K562 (cell line): Measurements from ENCODE around the gene NDUFB5. TPM values are rescaled to one million over a fixed set of nuclear protein-coding genes. Genes with fewer than 3 reads are reported as not detected.

Experiments
- CTBP1 ChIP-seq: fragments of 450-650 bp; IDR thresholded peaks from 2 replicates; pipeline ENCODE4 v1.6.1; 2016; ENCODE audit warnings: borderline replicate concordance
- MEF2A ChIP-seq: IDR thresholded peaks from 2 replicates; pipeline ENCODE4 v1.6.1; 2011; ENCODE audit warnings: low read depth, mild to moderate bottlenecking, low read length, moderate library complexity; ENCODE audit not compliant: control insufficient read depth
- ZNF224 ChIP-seq: sonication (generic); formaldehyde crosslinking; IDR thresholded peaks from 2 replicates; pipeline ENCODE4 v1.8.0; 2022; ENCODE audit warnings: mild to moderate bottlenecking, missing genetic modification reagents
- polyA plus RNA-seq, 8 experiments: library from polyadenylated mRNA; depleted of rRNA in 4 of 8; stranded (reverse) in 5 of 8; unstranded in 3 of 8; fragments of >200 nt; fragmentation: Nextera tagmentation in 2 of 8; fragmentation: Illumina TruSeq in 1 of 8; extraction: Ambion mirVana in 2 of 8; extraction: Trizol in 1 of 8; gene quantifications; 2 replicates each; pipeline versions ENCODE4 v1.2.1 to v1.2.3, GENCODE V29; 2011 to 2014; ENCODE audit warnings: inconsistent platforms in 1 of 8, missing spikeins in 1 of 8
- total RNA-seq, 7 experiments: library from RNA; depleted of rRNA in 6 of 7; stranded (reverse); fragments of >200 nt in 6 of 7; fragmentation: Illumina TruSeq in 2 of 7; extraction: Trizol in 2 of 7; gene quantifications; 2 replicates each; pipeline versions ENCODE4 v1.2.1 to v1.2.3, GENCODE V29; 2011 to 2021; ENCODE audit warnings: low replicate concordance in 1 of 7
- TF ChIP-seq, protein P1 (sequence below): fragments of 450-650 bp; IDR thresholded peaks from 2 replicates; pipeline ENCODE4 v1.7.0; 2016; ENCODE audit warnings: borderline replicate concordance
- TF ChIP-seq, protein P2 (sequence below): sonication (generic); formaldehyde crosslinking; IDR thresholded peaks from 2 replicates; pipeline ENCODE4 v1.8.0; 2023; ENCODE audit warnings: mild to moderate bottlenecking, missing genetic modification reagents
- TF ChIP-seq, protein P3 (sequence below), 2 experiments: fragments of 450-650 bp; IDR thresholded peaks; 2 replicates each; pipeline ENCODE4 v1.6.1; 2018; ENCODE audit warnings: mild to moderate bottlenecking in 2 of 2, low read depth in 1 of 2; ENCODE audit not compliant: partially characterized antibody in 2 of 2
- TF ChIP-seq, protein P4 (sequence below): IDR thresholded peaks from 2 replicates; pipeline ENCODE4 v1.6.1; 2011; ENCODE audit warnings: borderline replicate concordance, low read depth, mild to moderate bottlenecking, moderate library complexity, low read length; ENCODE audit not compliant: insufficient read depth, poor library complexity, severe bottlenecking
- TF ChIP-seq, protein P5 (sequence below): fragments of 250-450 bp; sonication (Bioruptor Pico); IDR thresholded peaks from 2 replicates; pipeline ENCODE4 v1.5.0; 2020; ENCODE audit warnings: mild to moderate bottlenecking, borderline replicate concordance
- TF ChIP-seq, protein P6 (sequence below): fragments of 450-650 bp; IDR thresholded peaks from 2 replicates; pipeline ENCODE4 v1.6.1; 2016

NDUFB5 gene
- total and polyA plus RNA-seq, 9 of the 15 experiments (the other 6 are each of a cell fraction or from before 2014, with no cell fraction given): 128 to 466 (median 176) TPM

DNA sequence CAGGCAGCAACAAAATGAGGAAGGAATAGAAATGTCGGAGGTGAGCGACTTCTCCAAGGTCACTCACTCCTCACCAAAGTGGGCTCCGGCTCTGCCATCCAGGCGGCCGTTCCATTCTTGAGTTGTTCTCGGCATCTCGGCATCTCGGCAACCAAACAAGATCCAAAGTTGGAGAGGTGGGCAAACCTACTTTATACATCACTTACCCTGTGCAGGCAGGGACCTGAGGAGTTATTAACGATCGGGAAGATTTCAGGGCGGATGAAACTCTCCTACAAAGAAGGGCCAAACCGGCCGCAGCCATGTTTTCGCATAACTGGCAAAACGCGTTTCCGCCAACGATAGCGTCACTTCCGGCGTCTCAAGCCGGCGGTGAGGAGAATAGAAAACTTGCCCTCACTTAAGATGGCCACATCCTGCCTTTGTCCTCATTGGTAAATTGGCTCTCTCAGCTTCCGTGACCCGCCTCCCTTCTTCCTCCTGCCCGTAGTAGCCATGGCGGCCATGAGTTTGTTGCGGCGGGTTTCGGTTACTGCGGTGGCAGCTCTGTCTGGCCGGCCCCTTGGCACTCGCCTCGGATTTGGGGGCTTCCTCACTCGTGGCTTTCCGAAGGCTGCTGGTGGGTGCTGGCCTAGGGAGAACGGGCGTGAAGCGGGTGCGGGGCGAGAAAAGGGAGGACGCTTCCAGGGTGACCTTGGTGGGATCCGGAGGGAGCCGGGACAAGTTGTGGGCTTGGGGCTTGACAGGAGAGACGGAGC, at the start of gene NDUFB5, which contains the start of gene MRPL47 (continued):
- TF ChIP-seq, protein P1, sequence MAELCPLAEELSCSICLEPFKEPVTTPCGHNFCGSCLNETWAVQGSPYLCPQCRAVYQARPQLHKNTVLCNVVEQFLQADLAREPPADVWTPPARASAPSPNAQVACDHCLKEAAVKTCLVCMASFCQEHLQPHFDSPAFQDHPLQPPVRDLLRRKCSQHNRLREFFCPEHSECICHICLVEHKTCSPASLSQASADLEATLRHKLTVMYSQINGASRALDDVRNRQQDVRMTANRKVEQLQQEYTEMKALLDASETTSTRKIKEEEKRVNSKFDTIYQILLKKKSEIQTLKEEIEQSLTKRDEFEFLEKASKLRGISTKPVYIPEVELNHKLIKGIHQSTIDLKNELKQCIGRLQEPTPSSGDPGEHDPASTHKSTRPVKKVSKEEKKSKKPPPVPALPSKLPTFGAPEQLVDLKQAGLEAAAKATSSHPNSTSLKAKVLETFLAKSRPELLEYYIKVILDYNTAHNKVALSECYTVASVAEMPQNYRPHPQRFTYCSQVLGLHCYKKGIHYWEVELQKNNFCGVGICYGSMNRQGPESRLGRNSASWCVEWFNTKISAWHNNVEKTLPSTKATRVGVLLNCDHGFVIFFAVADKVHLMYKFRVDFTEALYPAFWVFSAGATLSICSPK: no peak
- TF ChIP-seq, protein P2, sequence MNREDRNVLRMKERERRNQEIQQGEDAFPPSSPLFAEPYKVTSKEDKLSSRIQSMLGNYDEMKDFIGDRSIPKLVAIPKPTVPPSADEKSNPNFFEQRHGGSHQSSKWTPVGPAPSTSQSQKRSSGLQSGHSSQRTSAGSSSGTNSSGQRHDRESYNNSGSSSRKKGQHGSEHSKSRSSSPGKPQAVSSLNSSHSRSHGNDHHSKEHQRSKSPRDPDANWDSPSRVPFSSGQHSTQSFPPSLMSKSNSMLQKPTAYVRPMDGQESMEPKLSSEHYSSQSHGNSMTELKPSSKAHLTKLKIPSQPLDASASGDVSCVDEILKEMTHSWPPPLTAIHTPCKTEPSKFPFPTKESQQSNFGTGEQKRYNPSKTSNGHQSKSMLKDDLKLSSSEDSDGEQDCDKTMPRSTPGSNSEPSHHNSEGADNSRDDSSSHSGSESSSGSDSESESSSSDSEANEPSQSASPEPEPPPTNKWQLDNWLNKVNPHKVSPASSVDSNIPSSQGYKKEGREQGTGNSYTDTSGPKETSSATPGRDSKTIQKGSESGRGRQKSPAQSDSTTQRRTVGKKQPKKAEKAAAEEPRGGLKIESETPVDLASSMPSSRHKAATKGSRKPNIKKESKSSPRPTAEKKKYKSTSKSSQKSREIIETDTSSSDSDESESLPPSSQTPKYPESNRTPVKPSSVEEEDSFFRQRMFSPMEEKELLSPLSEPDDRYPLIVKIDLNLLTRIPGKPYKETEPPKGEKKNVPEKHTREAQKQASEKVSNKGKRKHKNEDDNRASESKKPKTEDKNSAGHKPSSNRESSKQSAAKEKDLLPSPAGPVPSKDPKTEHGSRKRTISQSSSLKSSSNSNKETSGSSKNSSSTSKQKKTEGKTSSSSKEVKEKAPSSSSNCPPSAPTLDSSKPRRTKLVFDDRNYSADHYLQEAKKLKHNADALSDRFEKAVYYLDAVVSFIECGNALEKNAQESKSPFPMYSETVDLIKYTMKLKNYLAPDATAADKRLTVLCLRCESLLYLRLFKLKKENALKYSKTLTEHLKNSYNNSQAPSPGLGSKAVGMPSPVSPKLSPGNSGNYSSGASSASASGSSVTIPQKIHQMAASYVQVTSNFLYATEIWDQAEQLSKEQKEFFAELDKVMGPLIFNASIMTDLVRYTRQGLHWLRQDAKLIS (CRISPR knock-in tag): no peak
- TF ChIP-seq CTBP1 (peak; percentile 20; the same call in 1 of the 2 replicates), ZNF224 (CRISPR knock-in tag) (no peak), MEF2A (no peak)
- TF ChIP-seq, protein P3, sequence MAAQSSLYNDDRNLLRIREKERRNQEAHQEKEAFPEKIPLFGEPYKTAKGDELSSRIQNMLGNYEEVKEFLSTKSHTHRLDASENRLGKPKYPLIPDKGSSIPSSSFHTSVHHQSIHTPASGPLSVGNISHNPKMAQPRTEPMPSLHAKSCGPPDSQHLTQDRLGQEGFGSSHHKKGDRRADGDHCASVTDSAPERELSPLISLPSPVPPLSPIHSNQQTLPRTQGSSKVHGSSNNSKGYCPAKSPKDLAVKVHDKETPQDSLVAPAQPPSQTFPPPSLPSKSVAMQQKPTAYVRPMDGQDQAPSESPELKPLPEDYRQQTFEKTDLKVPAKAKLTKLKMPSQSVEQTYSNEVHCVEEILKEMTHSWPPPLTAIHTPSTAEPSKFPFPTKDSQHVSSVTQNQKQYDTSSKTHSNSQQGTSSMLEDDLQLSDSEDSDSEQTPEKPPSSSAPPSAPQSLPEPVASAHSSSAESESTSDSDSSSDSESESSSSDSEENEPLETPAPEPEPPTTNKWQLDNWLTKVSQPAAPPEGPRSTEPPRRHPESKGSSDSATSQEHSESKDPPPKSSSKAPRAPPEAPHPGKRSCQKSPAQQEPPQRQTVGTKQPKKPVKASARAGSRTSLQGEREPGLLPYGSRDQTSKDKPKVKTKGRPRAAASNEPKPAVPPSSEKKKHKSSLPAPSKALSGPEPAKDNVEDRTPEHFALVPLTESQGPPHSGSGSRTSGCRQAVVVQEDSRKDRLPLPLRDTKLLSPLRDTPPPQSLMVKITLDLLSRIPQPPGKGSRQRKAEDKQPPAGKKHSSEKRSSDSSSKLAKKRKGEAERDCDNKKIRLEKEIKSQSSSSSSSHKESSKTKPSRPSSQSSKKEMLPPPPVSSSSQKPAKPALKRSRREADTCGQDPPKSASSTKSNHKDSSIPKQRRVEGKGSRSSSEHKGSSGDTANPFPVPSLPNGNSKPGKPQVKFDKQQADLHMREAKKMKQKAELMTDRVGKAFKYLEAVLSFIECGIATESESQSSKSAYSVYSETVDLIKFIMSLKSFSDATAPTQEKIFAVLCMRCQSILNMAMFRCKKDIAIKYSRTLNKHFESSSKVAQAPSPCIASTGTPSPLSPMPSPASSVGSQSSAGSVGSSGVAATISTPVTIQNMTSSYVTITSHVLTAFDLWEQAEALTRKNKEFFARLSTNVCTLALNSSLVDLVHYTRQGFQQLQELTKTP (IDR thresholded peaks at IDR 0.05; ENCODE audit: low read depth in 1 of 2, partially characterized antibody in 2 of 2): peak; percentile 30 to 44
- TF ChIP-seq, protein P4, sequence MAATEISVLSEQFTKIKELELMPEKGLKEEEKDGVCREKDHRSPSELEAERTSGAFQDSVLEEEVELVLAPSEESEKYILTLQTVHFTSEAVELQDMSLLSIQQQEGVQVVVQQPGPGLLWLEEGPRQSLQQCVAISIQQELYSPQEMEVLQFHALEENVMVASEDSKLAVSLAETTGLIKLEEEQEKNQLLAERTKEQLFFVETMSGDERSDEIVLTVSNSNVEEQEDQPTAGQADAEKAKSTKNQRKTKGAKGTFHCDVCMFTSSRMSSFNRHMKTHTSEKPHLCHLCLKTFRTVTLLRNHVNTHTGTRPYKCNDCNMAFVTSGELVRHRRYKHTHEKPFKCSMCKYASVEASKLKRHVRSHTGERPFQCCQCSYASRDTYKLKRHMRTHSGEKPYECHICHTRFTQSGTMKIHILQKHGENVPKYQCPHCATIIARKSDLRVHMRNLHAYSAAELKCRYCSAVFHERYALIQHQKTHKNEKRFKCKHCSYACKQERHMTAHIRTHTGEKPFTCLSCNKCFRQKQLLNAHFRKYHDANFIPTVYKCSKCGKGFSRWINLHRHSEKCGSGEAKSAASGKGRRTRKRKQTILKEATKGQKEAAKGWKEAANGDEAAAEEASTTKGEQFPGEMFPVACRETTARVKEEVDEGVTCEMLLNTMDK: no peak
- TF ChIP-seq, protein P5, sequence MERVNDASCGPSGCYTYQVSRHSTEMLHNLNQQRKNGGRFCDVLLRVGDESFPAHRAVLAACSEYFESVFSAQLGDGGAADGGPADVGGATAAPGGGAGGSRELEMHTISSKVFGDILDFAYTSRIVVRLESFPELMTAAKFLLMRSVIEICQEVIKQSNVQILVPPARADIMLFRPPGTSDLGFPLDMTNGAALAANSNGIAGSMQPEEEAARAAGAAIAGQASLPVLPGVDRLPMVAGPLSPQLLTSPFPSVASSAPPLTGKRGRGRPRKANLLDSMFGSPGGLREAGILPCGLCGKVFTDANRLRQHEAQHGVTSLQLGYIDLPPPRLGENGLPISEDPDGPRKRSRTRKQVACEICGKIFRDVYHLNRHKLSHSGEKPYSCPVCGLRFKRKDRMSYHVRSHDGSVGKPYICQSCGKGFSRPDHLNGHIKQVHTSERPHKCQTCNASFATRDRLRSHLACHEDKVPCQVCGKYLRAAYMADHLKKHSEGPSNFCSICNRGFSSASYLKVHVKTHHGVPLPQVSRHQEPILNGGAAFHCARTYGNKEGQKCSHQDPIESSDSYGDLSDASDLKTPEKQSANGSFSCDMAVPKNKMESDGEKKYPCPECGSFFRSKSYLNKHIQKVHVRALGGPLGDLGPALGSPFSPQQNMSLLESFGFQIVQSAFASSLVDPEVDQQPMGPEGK: no peak
- TF ChIP-seq, protein P6, sequence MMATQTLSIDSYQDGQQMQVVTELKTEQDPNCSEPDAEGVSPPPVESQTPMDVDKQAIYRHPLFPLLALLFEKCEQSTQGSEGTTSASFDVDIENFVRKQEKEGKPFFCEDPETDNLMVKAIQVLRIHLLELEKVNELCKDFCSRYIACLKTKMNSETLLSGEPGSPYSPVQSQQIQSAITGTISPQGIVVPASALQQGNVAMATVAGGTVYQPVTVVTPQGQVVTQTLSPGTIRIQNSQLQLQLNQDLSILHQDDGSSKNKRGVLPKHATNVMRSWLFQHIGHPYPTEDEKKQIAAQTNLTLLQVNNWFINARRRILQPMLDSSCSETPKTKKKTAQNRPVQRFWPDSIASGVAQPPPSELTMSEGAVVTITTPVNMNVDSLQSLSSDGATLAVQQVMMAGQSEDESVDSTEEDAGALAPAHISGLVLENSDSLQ: peak; percentile 40
